Heart right ventricle (tissue), 16 donors: ENCODE measurements around the gene AMOTL2. TPM values are rescaled to one million over a fixed set of nuclear protein-coding genes. Genes with fewer than 3 reads are reported as not detected.
A peak's percentile ranks its signal among the peaks of the same experiment; 100 is the strongest.

ENCODE experiments used
- ATAC-seq, 8 donors: fragments of 200-7000 bp; cut with Tn5 transposase; one replicate each; pipeline ENCODE4 v1.9.1; 2020; ENCODE audit warnings: mild to moderate bottlenecking in 8 of 8, moderate library complexity in 8 of 8, moderate number of reproducible peaks in 1 of 8
- DNase-seq, 2 donors: peaks; one replicate each; pipeline ENCODE4 v3.0.0-alpha.2; 2020
- H3K27ac ChIP-seq, 10 donors: fragments of 200-600 bp; sonication (generic) in 2 of 10; one replicate each; pipeline versions ENCODE4 v1.5.0 to v1.8.0; 2020 to 2022; ENCODE audit warnings: mild to moderate bottlenecking in 3 of 10
- H3K27me3 ChIP-seq, 7 donors: fragments of 200-600 bp; one replicate each; pipeline ENCODE4 v1.8.0; 2021 to 2022; ENCODE audit warnings: mild to moderate bottlenecking in 2 of 7
- H3K36me3 ChIP-seq, 9 donors: fragments of 200-600 bp; sonication (generic) in 1 of 9; one replicate each; pipeline versions ENCODE4 v1.5.0 to v1.8.0; 2020 to 2022; ENCODE audit warnings: mild to moderate bottlenecking in 2 of 9
- H3K4me1 ChIP-seq, 9 donors: fragments of 200-600 bp; sonication (generic) in 1 of 9; one replicate each; pipeline versions ENCODE4 v1.5.0 to v1.8.0; 2020 to 2022; ENCODE audit warnings: mild to moderate bottlenecking in 4 of 9
- H3K4me3 ChIP-seq, 10 donors: fragments of 200-600 bp; sonication (generic) in 2 of 10; one replicate each; pipeline versions ENCODE4 v1.5.0 to v1.8.0; 2020 to 2022; ENCODE audit warnings: mild to moderate bottlenecking in 7 of 10, moderate library complexity in 2 of 10
- H3K9me3 ChIP-seq, 11 donors: fragments of 200-600 bp in 10 of 11; sonication (generic) in 2 of 11; one replicate each; pipeline versions ENCODE4 v1.5.0 to v1.8.0; 2013 to 2022; ENCODE audit warnings: mild to moderate bottlenecking in 2 of 11, control low read depth in 1 of 11, moderate library complexity in 1 of 11
- WGBS, 2 donors: extraction: QIAGEN DNeasy Blood & Tissue Kit; methylation state at CpG; one replicate each; pipeline ENCODE4 v1.1.7; 2013; ENCODE audit warnings: inconsistent platforms in 1 of 2; 5-methylcytosine and 5-hydroxymethylcytosine counted together
- intact Hi-C, 10 donors: fragments of 100-400 bp; cut with DNase I; formaldehyde crosslinking; loops; one replicate each; pipeline versions ENCODE4 v1.11.1 to v1.14.2; 2022
- polyA plus RNA-seq, 2 donors: library from polyadenylated mRNA; stranded (reverse); fragments of 200-250 nt; gene quantifications; one replicate each; pipeline ENCODE4 v1.2.3, GENCODE V29; 2013
- total RNA-seq, 10 donors: library from RNA; stranded (reverse); fragmentation: NEBNext Ultra II Directional in 3 of 10; extraction: Animal tissue kit (Norgen Biotek cat#: 25700) in 3 of 10; gene quantifications; one replicate each; pipeline versions ENCODE4 v1.2.1 to v1.2.4, GENCODE V29; 2021 to 2023
- TF ChIP-seq, protein P1 (sequence below), 9 donors: fragments of 200-600 bp; sonication (generic) in 2 of 9; IDR thresholded peaks; one replicate each; pipeline versions ENCODE4 v1.5.0 to v1.8.0; 2021 to 2022; ENCODE audit warnings: antibody characterized with exemption in 9 of 9, mild to moderate bottlenecking in 5 of 9, moderate library complexity in 1 of 9
- donor health status: Arrhythmogenic right ventricular cardiomyopathy.
- donor health status: ischemic (EF 13 %, LVEDD 7.1; RV severe dilation, severe dysfunction).
- donor health status: healthy with polysubstance abuse.
- donor health status: DM: no; HTN: yes; CAD: no.
- donor health status: DM: no; HTN: no; CAD: no.
- donor health status: ischemic (EF 25% LVEDD 6.9; RV normal size, moderate dysfunction).
- donor health status: ischemic (EF 25% LVEDD 5.7; RV mildly dilated, moderate dysfunction).
- donor health status: healthy.
- donor health status: DM: yes; HTN: yes; CAD: no.
- donor health status: Ischemic cardiomyopathy.
- donor health status: ischemic (EF 35%, LVEDD 5.7; RV mildly dilated, moderate dysfunction).
- donor health status: nonischemic (EF 11% LVEDD 7.7; RV severe dilation, severe dysfunction).
- donor health status: DM: yes; HTN: yes; CAD: no.
- donor health status: PGD.
- donor health status: ischemic (EF 29% LVEDD 5.4; RV normal size, mild dysfunction).
- donor health status: nonischemic (EF 23%, LVEDD 6.1; RV moderate dilation, normal function).

The AMOTL2 gene
- total and polyA plus RNA-seq, 12 donors, result 18.7 to 96.6 (median 54.1) TPM

DNA sequence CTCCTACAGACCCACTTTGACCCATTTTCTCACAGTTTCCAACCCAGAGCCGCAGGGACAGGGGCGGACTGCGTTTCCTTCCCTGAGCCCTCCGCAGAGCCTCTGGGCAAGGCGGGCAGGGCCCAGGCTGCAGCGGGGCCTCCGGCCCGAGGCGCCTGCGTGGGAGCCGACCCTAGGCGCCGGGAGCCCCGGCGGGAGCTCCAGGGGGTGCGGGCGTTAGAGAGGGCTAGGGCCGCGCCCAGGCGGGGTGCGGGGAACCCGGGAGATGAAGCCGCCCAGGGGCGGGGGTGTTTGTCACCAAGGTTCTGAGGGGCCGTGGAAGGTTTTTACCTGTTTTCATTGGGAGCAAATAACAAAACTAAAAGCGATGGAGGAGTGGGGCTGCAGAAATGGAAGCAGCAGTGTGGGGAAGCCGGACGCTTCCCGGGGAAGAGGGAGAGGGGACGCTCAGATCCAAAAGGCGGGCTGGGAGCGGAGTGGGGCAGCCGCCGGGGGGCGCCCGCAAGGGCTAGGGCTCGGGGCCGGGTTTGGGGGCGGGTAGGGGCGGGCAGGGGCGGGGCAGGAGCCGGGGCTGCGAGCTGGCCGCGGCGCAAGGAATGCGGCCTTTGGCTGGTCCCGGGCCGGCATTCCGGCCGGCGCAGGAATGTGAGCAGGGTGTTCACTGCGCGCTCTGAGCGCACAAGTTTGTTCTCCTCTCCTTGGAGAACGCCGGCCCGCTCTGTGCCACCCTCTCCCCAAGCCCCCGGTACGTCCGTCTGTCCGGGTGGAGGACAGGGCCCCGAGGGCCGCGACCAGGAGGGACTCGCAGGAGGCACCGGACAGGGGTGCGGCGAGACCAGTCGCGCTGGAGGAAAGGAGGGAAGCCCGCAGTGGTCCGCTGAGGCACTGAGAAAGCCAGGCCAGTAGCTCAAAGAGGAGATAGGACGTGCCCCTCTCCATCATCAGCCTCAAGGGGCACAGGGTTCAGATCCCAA is 61.1 kb downstream of the AMOTL2 start:
- DNase-seq, result peak; percentile 62 to 84
- TF ChIP-seq, protein P1, sequence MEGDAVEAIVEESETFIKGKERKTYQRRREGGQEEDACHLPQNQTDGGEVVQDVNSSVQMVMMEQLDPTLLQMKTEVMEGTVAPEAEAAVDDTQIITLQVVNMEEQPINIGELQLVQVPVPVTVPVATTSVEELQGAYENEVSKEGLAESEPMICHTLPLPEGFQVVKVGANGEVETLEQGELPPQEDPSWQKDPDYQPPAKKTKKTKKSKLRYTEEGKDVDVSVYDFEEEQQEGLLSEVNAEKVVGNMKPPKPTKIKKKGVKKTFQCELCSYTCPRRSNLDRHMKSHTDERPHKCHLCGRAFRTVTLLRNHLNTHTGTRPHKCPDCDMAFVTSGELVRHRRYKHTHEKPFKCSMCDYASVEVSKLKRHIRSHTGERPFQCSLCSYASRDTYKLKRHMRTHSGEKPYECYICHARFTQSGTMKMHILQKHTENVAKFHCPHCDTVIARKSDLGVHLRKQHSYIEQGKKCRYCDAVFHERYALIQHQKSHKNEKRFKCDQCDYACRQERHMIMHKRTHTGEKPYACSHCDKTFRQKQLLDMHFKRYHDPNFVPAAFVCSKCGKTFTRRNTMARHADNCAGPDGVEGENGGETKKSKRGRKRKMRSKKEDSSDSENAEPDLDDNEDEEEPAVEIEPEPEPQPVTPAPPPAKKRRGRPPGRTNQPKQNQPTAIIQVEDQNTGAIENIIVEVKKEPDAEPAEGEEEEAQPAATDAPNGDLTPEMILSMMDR (IDR thresholded peaks at IDR 0.05), result peak; percentile 22 to 64 (median 53)
- intact Hi-C loops, result loop anchor here in 6 of 10 donors (1.0 to 5.0 kb wide), 4 partner anchors 44 to 65 kb away; partner anchors contain the start of gene AMOTL2 (in 2 of the 6)
- H3K4me3 ChIP-seq, result peak overlapping the region; percentile 44 to 62 (median 54)
- peak; percentile 76 to 92 (median 82) for ATAC-seq
- H3K9me3 ChIP-seq, result no peaks in the 10 kb centered on the region
- H3K36me3 ChIP-seq, result no peaks in the 10 kb centered on the region
- peaks cover 16 to 65% (median 55%) of the 10 kb centered on the region in 9 donors for H3K4me1 ChIP-seq
- peaks cover 0 to 28% (median 0%) of the 10 kb centered on the region in 7 donors for H3K27me3 ChIP-seq
- WGBS, 2 donors, result 12 to 17% methylated on average over 65 to 74 of the region's 74 CpGs
- peak overlapping the region; percentile 85 to 97 (median 92) for H3K27ac ChIP-seq

DNA sequence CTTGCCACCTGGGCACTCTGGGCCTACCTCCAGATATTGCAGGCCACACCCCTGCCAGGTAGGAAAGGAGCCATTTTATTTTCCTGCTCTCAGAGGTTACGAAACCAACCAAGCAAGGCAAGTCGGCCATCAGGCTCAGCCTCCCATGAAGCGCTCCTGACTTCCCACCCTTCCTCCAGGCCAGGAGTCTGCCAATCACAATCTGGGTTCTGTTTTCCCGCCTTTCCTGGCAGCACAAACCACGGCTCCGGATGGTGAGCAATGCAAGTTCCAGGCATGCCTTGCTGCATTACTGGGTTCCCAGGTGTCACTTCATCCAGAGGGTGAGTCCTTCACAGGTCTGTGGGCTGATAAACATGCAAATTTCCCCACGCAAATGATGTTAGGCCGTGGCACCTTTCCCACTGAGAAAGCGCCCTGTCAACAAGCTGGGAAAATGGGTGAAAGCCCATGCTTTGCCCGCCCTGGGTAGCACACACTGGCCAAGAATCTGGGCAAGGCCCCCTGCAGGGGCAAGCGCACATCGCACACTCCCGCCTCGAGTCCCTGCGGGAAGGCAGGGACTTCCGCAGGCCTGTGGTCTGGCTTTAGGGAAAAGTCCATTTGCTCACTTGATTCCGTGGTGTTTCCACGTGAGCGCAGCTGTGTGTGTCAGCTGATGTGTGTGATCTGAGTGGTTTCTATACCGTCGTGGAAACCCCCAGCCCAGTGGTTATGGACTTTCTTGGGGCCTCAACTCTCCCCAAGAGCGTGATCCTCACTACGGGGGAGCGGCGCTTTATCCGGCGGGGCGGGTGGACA is 62.0 kb downstream of the AMOTL2 start:
- intact Hi-C loops, result loop anchor here in 5 of 10 donors (2.0 to 5.0 kb wide), 3 partner anchors 45 to 65 kb away; partner anchors contain the start of gene AMOTL2 (in 2 of the 5)
- ATAC-seq (no peak), DNase-seq (no peak)
- Histone ChIP-seq H3K9me3 (no peaks in the 10 kb centered on the region), H3K4me1 (peaks cover 16 to 68% (median 59%) of the 10 kb centered on the region in 9 donors), H3K4me3 (peak overlapping the region in 6 of 10 donors; percentile 51 to 62 (median 58)), H3K27me3 (peaks cover 0 to 28% (median 0%) of the 10 kb centered on the region in 7 donors), H3K27ac (peak overlapping the region in 9 of 10 donors; percentile 85 to 97 (median 92)), H3K36me3 (no peaks in the 10 kb centered on the region)
- TF ChIP-seq, protein P1 (IDR thresholded peaks at IDR 0.05), result peak in 1 of 9 donors; percentile 8
- WGBS, 2 donors, result 75 to 77% methylated on average over 28 of the region's 28 CpGs

DNA sequence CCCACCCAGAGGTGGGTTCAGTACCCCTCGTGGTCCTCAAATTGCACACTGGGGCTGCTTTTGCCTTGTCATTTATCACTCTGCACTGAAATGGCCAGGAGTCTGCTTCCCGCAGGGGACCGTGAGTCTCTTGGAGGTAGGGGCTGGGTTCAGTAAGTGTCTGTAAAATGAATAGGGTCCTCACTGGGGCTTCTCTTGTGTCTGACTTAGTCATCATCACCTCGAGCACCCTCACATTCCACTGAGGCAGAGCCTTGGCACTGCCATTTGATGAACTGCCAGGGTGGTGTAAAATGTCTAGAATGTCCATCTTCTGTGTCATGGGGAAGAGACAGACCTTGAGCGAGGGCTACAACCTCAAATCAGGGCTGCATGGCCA is 62.6 kb downstream of the AMOTL2 start:
- H3K4me3 ChIP-seq, result no peak overlapping the region
- no peaks in the 10 kb centered on the region for H3K9me3 ChIP-seq
- DNase-seq (no peak), ATAC-seq (no peak)
- TF ChIP-seq, protein P1 (IDR thresholded peaks at IDR 0.05), result no peak
- WGBS, 2 donors, result 70 to 80% methylated on average over 5 of the region's 5 CpGs
- peaks cover 0 to 28% (median 0%) of the 10 kb centered on the region in 7 donors for H3K27me3 ChIP-seq
- no peaks in the 10 kb centered on the region for H3K36me3 ChIP-seq
- H3K4me1 ChIP-seq, result peaks cover 16 to 68% (median 59%) of the 10 kb centered on the region in 9 donors
- intact Hi-C loops, result loop anchor here in 6 of 10 donors (2.0 to 5.0 kb wide), 5 partner anchors 46 to 161 kb away; partner anchors contain the start of gene AMOTL2 (in 2 of the 6)
- H3K27ac ChIP-seq, result peak overlapping the region in 6 of 10 donors; percentile 34 to 97 (median 90)
